Posterior cingulate gyrus (tissue), 11 donors: ENCODE measurements around the gene SMCO1.
"Not testable (repeated sequence)": the region's sequence is repeated elsewhere in the genome, so short reads cannot be mapped to it uniquely, and the experiment has no call there.

Experiments
- DNase-seq, 10 donors: peaks; one replicate each; pipeline versions ENCODE4 v3.0.0 to v3.0.0-alpha.2; 2020 to 2021; ENCODE audit warnings: mixed read lengths in 3 of 10
- intact Hi-C: fragments of 100-400 bp; cut with DNase I; formaldehyde crosslinking; loops from one replicate; pipeline ENCODE4 v1.15.1; 2023

Gene SMCO1

GRCh38 chr3:196514913-196515621, at the start of gene SMCO1:
SMCO1 (minus strand) TSS chr3:196515346; CDS start chr3:196515209, 137 bp downstream.
- DNase-seq, result no peak
- intact Hi-C loops, result no loop called here

- no peak for DNase-seq
- intact Hi-C loops, result no loop called here
Observed at GRCh38 chr3:196563721-196564225, 48.6 kb upstream of the SMCO1 start.

GRCh38 chr3:196559826-196560225, 44.7 kb upstream of the SMCO1 start:
- no peak for DNase-seq
- intact Hi-C loops, result no loop called here

- DNase-seq, result no peak
- intact Hi-C loops, result no loop called here
Observed at GRCh38 chr3:196558476-196558875, 43.3 kb upstream of the SMCO1 start.

- intact Hi-C loops, result no loop called here
- no peak for DNase-seq
Observed at GRCh38 chr3:196557236-196557635, 42.1 kb upstream of the SMCO1 start.

GRCh38 chr3:196555295-196555694, 40.1 kb upstream of the SMCO1 start:
- no peak for DNase-seq
- intact Hi-C loops, result no loop called here

GRCh38 chr3:196554205-196554604, 39.1 kb upstream of the SMCO1 start:
- intact Hi-C loops, result no loop called here
- DNase-seq, result no peak

- no peak for DNase-seq
- intact Hi-C loops, result no loop called here
Observed at GRCh38 chr3:196553551-196553950, 38.4 kb upstream of the SMCO1 start.

- intact Hi-C loops, result no loop called here
Observed at GRCh38 chr3:196552253-196552652, 37.1 kb upstream of the SMCO1 start.

GRCh38 chr3:196550172-196550571, 35.0 kb upstream of the SMCO1 start:
- DNase-seq, intact Hi-C loops: not testable (repeated sequence)

More at GRCh38 chr3:196552253-196552652, 37.1 kb upstream of the SMCO1 start:
- no peak for DNase-seq

- intact Hi-C loops, DNase-seq: not testable (repeated sequence)
Observed at GRCh38 chr3:196549312-196549711, 34.2 kb upstream of the SMCO1 start.

GRCh38 chr3:196547067-196547466, 31.9 kb upstream of the SMCO1 start:
- no peak for DNase-seq
- intact Hi-C loops, result no loop called here

- intact Hi-C loops, result no loop called here
- DNase-seq, result no peak
Observed at GRCh38 chr3:196546537-196546936, 31.4 kb upstream of the SMCO1 start.

GRCh38 chr3:196544491-196544992, 29.4 kb upstream of the SMCO1 start:
- no peak for DNase-seq
- intact Hi-C loops, result no loop called here

- intact Hi-C loops, result no loop called here
- no peak for DNase-seq
Observed at GRCh38 chr3:196541684-196542445, 26.7 kb upstream of the SMCO1 start.

- peak in 5 of 10 donors; percentile 17 to 38 (median 34) for DNase-seq
- intact Hi-C loops, result no loop called here
Observed at GRCh38 chr3:196537319-196537984, 22.3 kb upstream of the SMCO1 start.

- intact Hi-C loops, result no loop called here
Observed at GRCh38 chr3:196533260-196533681, 18.1 kb upstream of the SMCO1 start.

GRCh38 chr3:196531418-196531817, 16.3 kb upstream of the SMCO1 start:
- intact Hi-C loops, result no loop called here
- DNase-seq, result no peak

More at GRCh38 chr3:196533260-196533681, 18.1 kb upstream of the SMCO1 start:
- DNase-seq, result no peak

GRCh38 chr3:196528639-196529233, 13.6 kb upstream of the SMCO1 start:
- intact Hi-C loops, result no loop called here
- peak in 8 of 10 donors; percentile 9 to 90 (median 68) for DNase-seq

GRCh38 chr3:196525141-196525540, 10.0 kb upstream of the SMCO1 start:
- DNase-seq, result no peak
- intact Hi-C loops, result no loop called here
